ENCODE data around the gene PRKCE.

- TF ChIP-seq, protein P1, sequence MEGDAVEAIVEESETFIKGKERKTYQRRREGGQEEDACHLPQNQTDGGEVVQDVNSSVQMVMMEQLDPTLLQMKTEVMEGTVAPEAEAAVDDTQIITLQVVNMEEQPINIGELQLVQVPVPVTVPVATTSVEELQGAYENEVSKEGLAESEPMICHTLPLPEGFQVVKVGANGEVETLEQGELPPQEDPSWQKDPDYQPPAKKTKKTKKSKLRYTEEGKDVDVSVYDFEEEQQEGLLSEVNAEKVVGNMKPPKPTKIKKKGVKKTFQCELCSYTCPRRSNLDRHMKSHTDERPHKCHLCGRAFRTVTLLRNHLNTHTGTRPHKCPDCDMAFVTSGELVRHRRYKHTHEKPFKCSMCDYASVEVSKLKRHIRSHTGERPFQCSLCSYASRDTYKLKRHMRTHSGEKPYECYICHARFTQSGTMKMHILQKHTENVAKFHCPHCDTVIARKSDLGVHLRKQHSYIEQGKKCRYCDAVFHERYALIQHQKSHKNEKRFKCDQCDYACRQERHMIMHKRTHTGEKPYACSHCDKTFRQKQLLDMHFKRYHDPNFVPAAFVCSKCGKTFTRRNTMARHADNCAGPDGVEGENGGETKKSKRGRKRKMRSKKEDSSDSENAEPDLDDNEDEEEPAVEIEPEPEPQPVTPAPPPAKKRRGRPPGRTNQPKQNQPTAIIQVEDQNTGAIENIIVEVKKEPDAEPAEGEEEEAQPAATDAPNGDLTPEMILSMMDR (conservative IDR thresholded peaks at IDR 0.05 in 1 of 2, IDR thresholded peaks at IDR 0.05 in 1 of 2; ENCODE audit: low read depth in 1 of 2, low read length in 2 of 2): no peak
- no peak for TF ChIP-seq EZH2 (IDR thresholded peaks at IDR 0.05; ENCODE audit: low read length, missing control alignments)
Measured at GRCh38 chr2:46165916-46166315, 514.4 kb downstream of the PRKCE start.

All from fibroblast of lung (primary cell).